HepG2 (cell line): ENCODE data around the gene ACSL3. TPM values are rescaled to one million over a fixed set of nuclear protein-coding genes. Genes with fewer than 3 reads are reported as not detected.

Source experiments
- ATF7-NPFF ChIP-seq: sonication (generic); formaldehyde crosslinking; IDR thresholded peaks from 2 replicates; pipeline ENCODE4 v1.8.1; 2023; ENCODE audit warnings: mild to moderate bottlenecking, low read depth, missing genetic modification reagents, moderate library complexity
- HOXA5 ChIP-seq: sonication (generic); formaldehyde crosslinking; IDR thresholded peaks from 2 replicates; pipeline ENCODE4 v1.4.0; 2020; ENCODE audit warnings: missing genetic modification reagents
- NCOA2 ChIP-seq: sonication (generic); formaldehyde crosslinking; IDR thresholded peaks from 2 replicates; pipeline ENCODE4 v1.8.0; 2022; ENCODE audit warnings: inconsistent platforms
- NCOA5 ChIP-seq: sonication (generic); formaldehyde crosslinking; IDR thresholded peaks from 2 replicates; pipeline ENCODE4 v1.4.0; 2020; ENCODE audit warnings: missing genetic modification reagents
- NFRKB ChIP-seq: fragments of 450-650 bp; IDR thresholded peaks from 2 replicates; pipeline ENCODE4 v1.6.1; 2017
- SIN3B ChIP-seq: fragments of 150-350 bp; IDR thresholded peaks from 2 replicates; pipeline ENCODE4 v1.6.1; 2014; ENCODE audit warnings: low read length
- TSC22D2 ChIP-seq: sonication (generic); formaldehyde crosslinking; IDR thresholded peaks from 2 replicates; pipeline ENCODE4 v1.5.1; 2020; ENCODE audit warnings: missing genetic modification reagents, mild to moderate bottlenecking, borderline replicate concordance
- ZBTB42 ChIP-seq: sonication (generic); formaldehyde crosslinking; IDR thresholded peaks from 2 replicates; pipeline ENCODE4 v1.5.0; 2020; ENCODE audit warnings: mild to moderate bottlenecking, missing genetic modification reagents
- ZNF317 ChIP-seq: sonication (generic); formaldehyde crosslinking; IDR thresholded peaks from 2 replicates; pipeline ENCODE4 v1.5.0; 2020; ENCODE audit warnings: mild to moderate bottlenecking, missing genetic modification reagents
- ZNF75D ChIP-seq: sonication (generic); formaldehyde crosslinking; IDR thresholded peaks from 2 replicates; pipeline ENCODE4 v1.8.1; 2023; ENCODE audit warnings: missing genetic modification reagents, mild to moderate bottlenecking, borderline replicate concordance
- ZNF790 ChIP-seq: sonication (generic); formaldehyde crosslinking; IDR thresholded peaks from 2 replicates; pipeline ENCODE4 v1.8.0; 2022; ENCODE audit warnings: missing genetic modification reagents, mild to moderate bottlenecking, borderline replicate concordance
- ZSCAN25 ChIP-seq: sonication (generic); formaldehyde crosslinking; IDR thresholded peaks from 2 replicates; pipeline ENCODE4 v1.8.0; 2022; ENCODE audit warnings: mild to moderate bottlenecking, missing genetic modification reagents
- polyA plus RNA-seq, 8 experiments: library from polyadenylated mRNA; depleted of rRNA in 3 of 8; stranded (reverse) in 7 of 8; unstranded in 1 of 8; fragments of >200 nt; fragmentation: Illumina TruSeq in 4 of 8; extraction: Trizol in 4 of 8; gene quantifications; 2 replicates each; pipeline versions ENCODE4 v1.2.1 to v1.2.3, GENCODE V29; 2011 to 2016; ENCODE audit warnings: low read depth in 4 of 8, missing spikeins in 1 of 8, mixed read lengths in 1 of 8; ENCODE audit not compliant: insufficient read depth in 1 of 8
- total RNA-seq, 5 experiments: library from RNA; depleted of rRNA; stranded (reverse); fragments of >200 nt; fragmentation: Illumina TruSeq; extraction: Trizol; gene quantifications; 2 replicates each; pipeline ENCODE4 v1.2.3, GENCODE V29; 2016; ENCODE audit warnings: low read depth in 1 of 5
- TF ChIP-seq, protein P1 (sequence below): IDR thresholded peaks from 2 replicates; pipeline ENCODE4 v1.6.1; 2016; ENCODE audit warnings: mild to moderate bottlenecking
- TF ChIP-seq, protein P2 (sequence below): sonication (generic); formaldehyde crosslinking; IDR thresholded peaks from 2 replicates; pipeline ENCODE4 v1.4.0; 2020; ENCODE audit warnings: low read depth, mild to moderate bottlenecking, missing genetic modification reagents
- TF ChIP-seq, protein P3 (sequence below), 2 experiments: sonication (generic) in 1 of 2; formaldehyde crosslinking in 1 of 2; IDR thresholded peaks; 2 replicates each; pipeline versions ENCODE4 v1.4.0 to v1.6.1; 2016 to 2020; ENCODE audit warnings: borderline replicate concordance in 1 of 2, low read depth in 1 of 2, mild to moderate bottlenecking in 1 of 2, missing genetic modification reagents in 1 of 2
- TF ChIP-seq, protein P4 (sequence below): sonication (generic); formaldehyde crosslinking; IDR thresholded peaks from 2 replicates; pipeline ENCODE4 v1.9.0; 2022; ENCODE audit warnings: low read depth, missing genetic modification reagents
- TF ChIP-seq, protein P5 (sequence below): sonication (generic); formaldehyde crosslinking; IDR thresholded peaks from 2 replicates; pipeline ENCODE4 v1.4.0; 2020; ENCODE audit warnings: missing genetic modification reagents

ACSL3 gene
- total and polyA plus RNA-seq, 2 of the 13 experiments (the other 11 are each of a cell fraction or from before 2014, with no cell fraction given), result 305 to 365 TPM

DNA sequence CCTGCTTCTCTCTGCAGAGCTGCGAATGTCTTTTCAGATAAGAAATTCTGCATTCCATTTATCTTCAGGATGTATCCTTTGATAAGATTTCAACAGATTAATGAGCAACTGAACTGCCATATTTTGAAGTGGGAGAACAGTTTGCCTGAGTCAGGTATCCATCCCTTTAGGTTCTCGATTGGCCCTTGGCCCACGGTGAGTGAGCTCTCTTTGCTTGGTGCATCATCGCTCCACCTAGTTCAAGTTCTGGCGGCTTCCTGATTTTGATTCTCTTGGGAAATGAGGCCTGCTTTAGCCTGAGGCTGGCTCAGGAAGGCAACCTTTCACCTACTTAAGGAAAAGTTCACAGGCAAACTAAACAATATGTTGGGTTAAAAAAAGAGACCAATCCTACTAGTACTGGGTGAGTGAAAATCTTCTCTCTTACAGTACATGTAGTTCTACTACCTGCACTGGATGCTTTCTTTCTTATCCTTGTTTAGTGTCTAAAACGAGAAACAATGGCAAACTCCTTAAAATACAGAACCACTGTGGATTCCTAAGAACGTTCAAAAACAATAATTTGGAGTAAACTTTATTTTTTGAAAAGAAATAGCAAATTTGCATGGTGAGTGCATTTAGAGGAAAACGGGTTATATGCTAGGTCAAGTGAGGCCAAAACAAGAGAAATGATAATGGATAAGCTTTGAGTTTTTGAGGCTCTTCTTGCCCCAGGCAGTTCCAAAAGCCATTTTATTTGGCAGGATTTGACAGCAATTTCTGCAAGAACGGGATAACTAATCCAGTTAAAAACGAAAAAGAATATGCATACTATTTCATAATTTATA lies 837 bp upstream of the ACSL3 start (continued):
- TF ChIP-seq, protein P1, sequence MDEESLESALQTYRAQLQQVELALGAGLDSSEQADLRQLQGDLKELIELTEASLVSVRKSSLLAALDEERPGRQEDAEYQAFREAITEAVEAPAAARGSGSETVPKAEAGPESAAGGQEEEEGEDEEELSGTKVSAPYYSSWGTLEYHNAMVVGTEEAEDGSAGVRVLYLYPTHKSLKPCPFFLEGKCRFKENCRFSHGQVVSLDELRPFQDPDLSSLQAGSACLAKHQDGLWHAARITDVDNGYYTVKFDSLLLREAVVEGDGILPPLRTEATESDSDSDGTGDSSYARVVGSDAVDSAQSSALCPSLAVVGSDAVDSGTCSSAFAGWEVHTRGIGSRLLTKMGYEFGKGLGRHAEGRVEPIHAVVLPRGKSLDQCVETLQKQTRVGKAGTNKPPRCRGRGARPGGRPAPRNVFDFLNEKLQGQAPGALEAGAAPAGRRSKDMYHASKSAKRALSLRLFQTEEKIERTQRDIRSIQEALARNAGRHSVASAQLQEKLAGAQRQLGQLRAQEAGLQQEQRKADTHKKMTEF (CRISPR knock-in tag), result 0 out of 2 replicates have a peak, but pooled peaks have one; percentile 21
- TF ChIP-seq, protein P2, sequence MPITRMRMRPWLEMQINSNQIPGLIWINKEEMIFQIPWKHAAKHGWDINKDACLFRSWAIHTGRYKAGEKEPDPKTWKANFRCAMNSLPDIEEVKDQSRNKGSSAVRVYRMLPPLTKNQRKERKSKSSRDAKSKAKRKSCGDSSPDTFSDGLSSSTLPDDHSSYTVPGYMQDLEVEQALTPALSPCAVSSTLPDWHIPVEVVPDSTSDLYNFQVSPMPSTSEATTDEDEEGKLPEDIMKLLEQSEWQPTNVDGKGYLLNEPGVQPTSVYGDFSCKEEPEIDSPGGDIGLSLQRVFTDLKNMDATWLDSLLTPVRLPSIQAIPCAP, result no peak
- TF ChIP-seq NCOA5 (CRISPR knock-in tag) (no peak), TSC22D2 (CRISPR knock-in tag) (0 out of 2 replicates have a peak, but pooled peaks have one; percentile 53), ATF7-NPFF (CRISPR knock-in tag) (no peak), ZBTB42 (CRISPR knock-in tag) (no peak), NCOA2 (CRISPR knock-in tag) (no peak), NFRKB (no peak), SIN3B (no peak), ZSCAN25 (CRISPR knock-in tag) (no peak), ZNF317 (CRISPR knock-in tag) (no peak), ZNF75D (CRISPR knock-in tag) (no peak), ZNF790 (CRISPR knock-in tag) (no peak), HOXA5 (CRISPR knock-in tag) (no peak)
- TF ChIP-seq, protein P3, sequence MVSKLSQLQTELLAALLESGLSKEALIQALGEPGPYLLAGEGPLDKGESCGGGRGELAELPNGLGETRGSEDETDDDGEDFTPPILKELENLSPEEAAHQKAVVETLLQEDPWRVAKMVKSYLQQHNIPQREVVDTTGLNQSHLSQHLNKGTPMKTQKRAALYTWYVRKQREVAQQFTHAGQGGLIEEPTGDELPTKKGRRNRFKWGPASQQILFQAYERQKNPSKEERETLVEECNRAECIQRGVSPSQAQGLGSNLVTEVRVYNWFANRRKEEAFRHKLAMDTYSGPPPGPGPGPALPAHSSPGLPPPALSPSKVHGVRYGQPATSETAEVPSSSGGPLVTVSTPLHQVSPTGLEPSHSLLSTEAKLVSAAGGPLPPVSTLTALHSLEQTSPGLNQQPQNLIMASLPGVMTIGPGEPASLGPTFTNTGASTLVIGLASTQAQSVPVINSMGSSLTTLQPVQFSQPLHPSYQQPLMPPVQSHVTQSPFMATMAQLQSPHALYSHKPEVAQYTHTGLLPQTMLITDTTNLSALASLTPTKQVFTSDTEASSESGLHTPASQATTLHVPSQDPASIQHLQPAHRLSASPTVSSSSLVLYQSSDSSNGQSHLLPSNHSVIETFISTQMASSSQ (IDR thresholded peaks at IDR 0.05; ENCODE audit: low read depth), result no peak
- TF ChIP-seq, protein P3 (CRISPR knock-in tag; IDR thresholded peaks at IDR 0.05; ENCODE audit: borderline replicate concordance), result no peak
- TF ChIP-seq, protein P4, sequence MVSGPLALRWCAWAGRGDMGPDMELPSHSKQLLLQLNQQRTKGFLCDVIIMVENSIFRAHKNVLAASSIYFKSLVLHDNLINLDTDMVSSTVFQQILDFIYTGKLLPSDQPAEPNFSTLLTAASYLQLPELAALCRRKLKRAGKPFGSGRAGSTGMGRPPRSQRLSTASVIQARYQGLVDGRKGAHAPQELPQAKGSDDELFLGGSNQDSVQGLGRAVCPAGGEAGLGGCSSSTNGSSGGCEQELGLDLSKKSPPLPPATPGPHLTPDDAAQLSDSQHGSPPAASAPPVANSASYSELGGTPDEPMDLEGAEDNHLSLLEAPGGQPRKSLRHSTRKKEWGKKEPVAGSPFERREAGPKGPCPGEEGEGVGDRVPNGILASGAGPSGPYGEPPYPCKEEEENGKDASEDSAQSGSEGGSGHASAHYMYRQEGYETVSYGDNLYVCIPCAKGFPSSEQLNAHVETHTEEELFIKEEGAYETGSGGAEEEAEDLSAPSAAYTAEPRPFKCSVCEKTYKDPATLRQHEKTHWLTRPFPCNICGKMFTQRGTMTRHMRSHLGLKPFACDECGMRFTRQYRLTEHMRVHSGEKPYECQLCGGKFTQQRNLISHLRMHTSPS, result no peak
- TF ChIP-seq, protein P5, sequence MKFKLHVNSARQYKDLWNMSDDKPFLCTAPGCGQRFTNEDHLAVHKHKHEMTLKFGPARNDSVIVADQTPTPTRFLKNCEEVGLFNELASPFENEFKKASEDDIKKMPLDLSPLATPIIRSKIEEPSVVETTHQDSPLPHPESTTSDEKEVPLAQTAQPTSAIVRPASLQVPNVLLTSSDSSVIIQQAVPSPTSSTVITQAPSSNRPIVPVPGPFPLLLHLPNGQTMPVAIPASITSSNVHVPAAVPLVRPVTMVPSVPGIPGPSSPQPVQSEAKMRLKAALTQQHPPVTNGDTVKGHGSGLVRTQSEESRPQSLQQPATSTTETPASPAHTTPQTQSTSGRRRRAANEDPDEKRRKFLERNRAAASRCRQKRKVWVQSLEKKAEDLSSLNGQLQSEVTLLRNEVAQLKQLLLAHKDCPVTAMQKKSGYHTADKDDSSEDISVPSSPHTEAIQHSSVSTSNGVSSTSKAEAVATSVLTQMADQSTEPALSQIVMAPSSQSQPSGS (CRISPR knock-in tag), result 0 out of 2 replicates have a peak, but pooled peaks have one; percentile 13
